HEK293 (cell line): Measurements from ENCODE around the gene ZEB2.

ENCODE experiments used
- CTCF ChIP-seq: fragments of 450-650 bp; formaldehyde crosslinking; IDR thresholded peaks from 2 replicates; pipeline ENCODE4 v1.5.1; 2016; ENCODE audit warnings: missing biosample characterization, missing genetic modification characterization
- ELK4 ChIP-seq: IDR thresholded peaks from 2 replicates; pipeline ENCODE4 v1.6.1; 2011; ENCODE audit warnings: mild to moderate bottlenecking, low read depth, low read length, borderline replicate concordance
- SCRT2 ChIP-seq: fragments of 450-650 bp; formaldehyde crosslinking; IDR thresholded peaks from 2 replicates; pipeline ENCODE4 v1.5.1; 2016; ENCODE audit warnings: missing biosample characterization, missing genetic modification characterization
- SP2 ChIP-seq: fragments of 450-650 bp; formaldehyde crosslinking; IDR thresholded peaks from 2 replicates; pipeline ENCODE4 v1.5.1; 2016; ENCODE audit warnings: missing biosample characterization, missing genetic modification characterization
- ZBTB11 ChIP-seq: fragments of 450-650 bp; formaldehyde crosslinking; conservative IDR thresholded peaks from 2 replicates; pipeline ENCODE4 v1.5.1; 2016; ENCODE audit warnings: low read depth, missing biosample characterization, missing genetic modification characterization
- ZBTB21 ChIP-seq: fragments of 450-650 bp; formaldehyde crosslinking; IDR thresholded peaks from 2 replicates; pipeline ENCODE4 v1.5.1; 2017; ENCODE audit warnings: missing biosample characterization, missing genetic modification characterization
- ZNF223 ChIP-seq: fragments of 450-650 bp; formaldehyde crosslinking; IDR thresholded peaks from 2 replicates; pipeline ENCODE4 v1.5.1; 2016; ENCODE audit warnings: missing biosample characterization, missing genetic modification characterization
- ZNF23 ChIP-seq: fragments of 450-650 bp; formaldehyde crosslinking; IDR thresholded peaks from 2 replicates; pipeline ENCODE4 v1.5.1; 2016; ENCODE audit warnings: missing biosample characterization, missing genetic modification characterization, borderline replicate concordance
- ZNF24 ChIP-seq: fragments of 450-650 bp; formaldehyde crosslinking; IDR thresholded peaks from 2 replicates; pipeline ENCODE4 v1.5.1; 2016; ENCODE audit warnings: missing biosample characterization, missing genetic modification characterization
- ZNF596 ChIP-seq: fragments of 450-650 bp; IDR thresholded peaks from 2 replicates; pipeline ENCODE4 v1.5.0; 2018; ENCODE audit warnings: missing biosample characterization, mild to moderate bottlenecking, missing genetic modification characterization, moderate library complexity
- ZNF776 ChIP-seq: fragments of 450-650 bp; formaldehyde crosslinking; IDR thresholded peaks from 2 replicates; pipeline ENCODE4 v1.5.0; 2017; ENCODE audit warnings: missing biosample characterization, missing genetic modification characterization, borderline replicate concordance
- TF ChIP-seq, protein P1 (sequence below): fragments of 450-650 bp; formaldehyde crosslinking; IDR thresholded peaks from 2 replicates; pipeline ENCODE4 v1.5.1; 2017; ENCODE audit warnings: missing biosample characterization, missing genetic modification characterization
- TF ChIP-seq, protein P2 (sequence below): fragments of 450-650 bp; formaldehyde crosslinking; IDR thresholded peaks from 2 replicates; pipeline ENCODE4 v1.5.1; 2016; ENCODE audit warnings: missing biosample characterization, missing genetic modification characterization
- TF ChIP-seq, protein P3 (sequence below): fragments of 450-650 bp; formaldehyde crosslinking; IDR thresholded peaks from 2 replicates; pipeline ENCODE4 v1.5.1; 2016; ENCODE audit warnings: missing biosample characterization, missing genetic modification characterization, low read depth

DNA sequence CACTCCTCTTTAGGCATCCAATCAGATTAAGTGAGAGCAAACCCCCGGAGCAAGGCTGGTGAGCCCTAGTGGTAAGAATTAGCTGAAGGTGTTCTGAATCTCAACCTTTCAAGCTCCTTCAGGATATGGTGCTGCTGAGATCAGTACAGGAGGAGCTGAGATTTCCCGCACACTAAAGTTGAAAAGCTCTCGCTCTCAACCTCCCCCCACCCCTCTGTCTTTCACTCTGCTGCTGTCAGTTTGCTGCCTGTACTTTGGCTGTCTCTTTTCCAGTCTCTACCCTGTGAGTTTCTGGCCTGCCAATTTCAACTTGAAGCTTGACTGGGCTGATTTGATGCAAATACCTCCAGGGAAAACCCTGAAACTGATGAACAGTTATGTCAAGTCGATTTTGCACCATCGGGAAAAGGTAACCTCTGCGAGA is 15.7 kb downstream of the ZEB2 start:
- TF ChIP-seq ZNF24 (tag by site-specific recombination) (no peak), SCRT2 (tag by site-specific recombination) (no peak), ZNF596 (tag by site-specific recombination) (no peak), CTCF (tag by site-specific recombination) (no peak), ZBTB21 (tag by site-specific recombination) (no peak), ZBTB11 (tag by site-specific recombination) (no peak), ZNF223 (tag by site-specific recombination) (no peak), SP2 (tag by site-specific recombination) (no peak), ZNF23 (tag by site-specific recombination) (no peak), ELK4 (no peak), ZNF776 (no peak)
- TF ChIP-seq, protein P1, sequence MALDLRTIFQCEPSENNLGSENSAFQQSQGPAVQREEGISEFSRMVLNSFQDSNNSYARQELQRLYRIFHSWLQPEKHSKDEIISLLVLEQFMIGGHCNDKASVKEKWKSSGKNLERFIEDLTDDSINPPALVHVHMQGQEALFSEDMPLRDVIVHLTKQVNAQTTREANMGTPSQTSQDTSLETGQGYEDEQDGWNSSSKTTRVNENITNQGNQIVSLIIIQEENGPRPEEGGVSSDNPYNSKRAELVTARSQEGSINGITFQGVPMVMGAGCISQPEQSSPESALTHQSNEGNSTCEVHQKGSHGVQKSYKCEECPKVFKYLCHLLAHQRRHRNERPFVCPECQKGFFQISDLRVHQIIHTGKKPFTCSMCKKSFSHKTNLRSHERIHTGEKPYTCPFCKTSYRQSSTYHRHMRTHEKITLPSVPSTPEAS (tag by site-specific recombination) = no peak
- TF ChIP-seq, protein P2, sequence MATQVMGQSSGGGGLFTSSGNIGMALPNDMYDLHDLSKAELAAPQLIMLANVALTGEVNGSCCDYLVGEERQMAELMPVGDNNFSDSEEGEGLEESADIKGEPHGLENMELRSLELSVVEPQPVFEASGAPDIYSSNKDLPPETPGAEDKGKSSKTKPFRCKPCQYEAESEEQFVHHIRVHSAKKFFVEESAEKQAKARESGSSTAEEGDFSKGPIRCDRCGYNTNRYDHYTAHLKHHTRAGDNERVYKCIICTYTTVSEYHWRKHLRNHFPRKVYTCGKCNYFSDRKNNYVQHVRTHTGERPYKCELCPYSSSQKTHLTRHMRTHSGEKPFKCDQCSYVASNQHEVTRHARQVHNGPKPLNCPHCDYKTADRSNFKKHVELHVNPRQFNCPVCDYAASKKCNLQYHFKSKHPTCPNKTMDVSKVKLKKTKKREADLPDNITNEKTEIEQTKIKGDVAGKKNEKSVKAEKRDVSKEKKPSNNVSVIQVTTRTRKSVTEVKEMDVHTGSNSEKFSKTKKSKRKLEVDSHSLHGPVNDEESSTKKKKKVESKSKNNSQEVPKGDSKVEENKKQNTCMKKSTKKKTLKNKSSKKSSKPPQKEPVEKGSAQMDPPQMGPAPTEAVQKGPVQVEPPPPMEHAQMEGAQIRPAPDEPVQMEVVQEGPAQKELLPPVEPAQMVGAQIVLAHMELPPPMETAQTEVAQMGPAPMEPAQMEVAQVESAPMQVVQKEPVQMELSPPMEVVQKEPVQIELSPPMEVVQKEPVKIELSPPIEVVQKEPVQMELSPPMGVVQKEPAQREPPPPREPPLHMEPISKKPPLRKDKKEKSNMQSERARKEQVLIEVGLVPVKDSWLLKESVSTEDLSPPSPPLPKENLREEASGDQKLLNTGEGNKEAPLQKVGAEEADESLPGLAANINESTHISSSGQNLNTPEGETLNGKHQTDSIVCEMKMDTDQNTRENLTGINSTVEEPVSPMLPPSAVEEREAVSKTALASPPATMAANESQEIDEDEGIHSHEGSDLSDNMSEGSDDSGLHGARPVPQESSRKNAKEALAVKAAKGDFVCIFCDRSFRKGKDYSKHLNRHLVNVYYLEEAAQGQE = no peak
- TF ChIP-seq, protein P3, sequence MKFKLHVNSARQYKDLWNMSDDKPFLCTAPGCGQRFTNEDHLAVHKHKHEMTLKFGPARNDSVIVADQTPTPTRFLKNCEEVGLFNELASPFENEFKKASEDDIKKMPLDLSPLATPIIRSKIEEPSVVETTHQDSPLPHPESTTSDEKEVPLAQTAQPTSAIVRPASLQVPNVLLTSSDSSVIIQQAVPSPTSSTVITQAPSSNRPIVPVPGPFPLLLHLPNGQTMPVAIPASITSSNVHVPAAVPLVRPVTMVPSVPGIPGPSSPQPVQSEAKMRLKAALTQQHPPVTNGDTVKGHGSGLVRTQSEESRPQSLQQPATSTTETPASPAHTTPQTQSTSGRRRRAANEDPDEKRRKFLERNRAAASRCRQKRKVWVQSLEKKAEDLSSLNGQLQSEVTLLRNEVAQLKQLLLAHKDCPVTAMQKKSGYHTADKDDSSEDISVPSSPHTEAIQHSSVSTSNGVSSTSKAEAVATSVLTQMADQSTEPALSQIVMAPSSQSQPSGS (tag by site-specific recombination) = no peak
